Upper lobe of left lung (tissue), 4 donors: Measurements from ENCODE around the gene MIAT.

Source experiments
- EP300 ChIP-seq, 4 donors: sonication (generic); formaldehyde crosslinking; IDR thresholded peaks; one replicate each; pipeline ENCODE4 v1.5.1; 2017; ENCODE audit warnings: antibody characterized with exemption in 4 of 4, control low read depth in 2 of 4
- POLR2A ChIP-seq, 4 donors: fragments of 450-650 bp; IDR thresholded peaks; one replicate each; pipeline ENCODE4 v1.5.1; 2016 to 2017; ENCODE audit warnings: antibody characterized with exemption in 4 of 4, mild to moderate bottlenecking in 2 of 4
- POLR2AphosphoS5 ChIP-seq, 2 donors: sonication (generic); formaldehyde crosslinking; IDR thresholded peaks; one replicate each; pipeline ENCODE4 v1.5.1; 2017; ENCODE audit warnings: antibody characterized with exemption in 2 of 2
- TF ChIP-seq, protein P1 (sequence below), 6 experiments: fragments of 450-650 bp in 4 of 6; fragments of 200-600 bp in 2 of 6; sonication (generic) in 2 of 6; IDR thresholded peaks; one replicate each; pipeline ENCODE4 v1.5.1; 2016 to 2019; ENCODE audit warnings: antibody characterized with exemption in 6 of 6

DNA sequence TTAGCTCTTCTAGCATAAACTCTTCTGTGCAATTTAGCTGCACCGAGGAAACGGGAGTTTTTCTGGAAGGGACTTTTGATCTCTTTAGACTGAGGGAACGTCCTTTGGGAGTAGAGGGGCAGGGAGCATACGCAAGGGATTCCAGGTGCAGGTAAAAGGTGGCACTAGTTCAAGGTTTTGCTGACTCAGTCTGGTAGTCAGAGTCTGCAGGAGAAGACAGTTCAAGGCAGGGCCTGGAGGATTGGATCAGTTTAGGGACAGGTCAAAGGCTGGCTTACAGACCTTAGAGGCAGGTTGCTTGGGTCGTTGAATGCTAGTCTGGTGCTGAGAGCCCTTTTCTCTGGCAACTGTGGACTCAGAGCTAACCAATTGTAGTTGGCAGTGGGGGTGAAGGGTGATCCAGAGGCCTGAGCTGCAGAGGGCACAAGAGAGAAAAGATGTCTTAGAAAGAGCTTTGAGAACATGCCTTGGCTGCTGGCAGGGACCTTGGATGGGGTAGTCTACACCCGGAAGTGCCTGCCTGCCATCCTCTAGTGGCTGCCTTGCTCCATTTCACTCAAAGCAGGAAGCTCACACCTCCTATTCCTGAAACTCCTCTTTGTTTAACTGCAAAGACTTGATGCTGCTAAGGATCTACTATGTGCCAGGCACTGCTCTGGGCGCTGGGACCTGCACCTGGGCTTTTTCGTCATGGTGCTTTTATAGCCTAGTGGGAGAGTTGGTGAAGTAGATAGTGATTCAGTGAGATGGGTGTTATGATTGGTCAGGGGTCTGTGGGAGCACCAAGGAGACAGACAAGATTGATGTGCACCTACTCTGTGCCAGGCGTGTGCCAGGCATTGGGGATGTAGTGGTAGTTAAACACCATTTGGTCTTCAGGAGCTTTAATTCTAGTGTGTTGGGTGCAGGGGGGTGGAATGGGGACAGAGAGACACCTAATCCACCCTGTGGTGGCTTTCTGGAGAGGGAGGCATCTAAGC is 17.1 kb downstream of the MIAT start:
- TF ChIP-seq POLR2A (IDR thresholded peaks at IDR 0.05) (no peak), POLR2AphosphoS5 (IDR thresholded peaks at IDR 0.05) (no peak), EP300 (IDR thresholded peaks at IDR 0.05) (no peak)
- TF ChIP-seq, protein P1, sequence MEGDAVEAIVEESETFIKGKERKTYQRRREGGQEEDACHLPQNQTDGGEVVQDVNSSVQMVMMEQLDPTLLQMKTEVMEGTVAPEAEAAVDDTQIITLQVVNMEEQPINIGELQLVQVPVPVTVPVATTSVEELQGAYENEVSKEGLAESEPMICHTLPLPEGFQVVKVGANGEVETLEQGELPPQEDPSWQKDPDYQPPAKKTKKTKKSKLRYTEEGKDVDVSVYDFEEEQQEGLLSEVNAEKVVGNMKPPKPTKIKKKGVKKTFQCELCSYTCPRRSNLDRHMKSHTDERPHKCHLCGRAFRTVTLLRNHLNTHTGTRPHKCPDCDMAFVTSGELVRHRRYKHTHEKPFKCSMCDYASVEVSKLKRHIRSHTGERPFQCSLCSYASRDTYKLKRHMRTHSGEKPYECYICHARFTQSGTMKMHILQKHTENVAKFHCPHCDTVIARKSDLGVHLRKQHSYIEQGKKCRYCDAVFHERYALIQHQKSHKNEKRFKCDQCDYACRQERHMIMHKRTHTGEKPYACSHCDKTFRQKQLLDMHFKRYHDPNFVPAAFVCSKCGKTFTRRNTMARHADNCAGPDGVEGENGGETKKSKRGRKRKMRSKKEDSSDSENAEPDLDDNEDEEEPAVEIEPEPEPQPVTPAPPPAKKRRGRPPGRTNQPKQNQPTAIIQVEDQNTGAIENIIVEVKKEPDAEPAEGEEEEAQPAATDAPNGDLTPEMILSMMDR (IDR thresholded peaks at IDR 0.05) = no peak
